SK-N-SH (cell line): Measurements from ENCODE around the gene MBNL1.

Source experiments
- TF ChIP-seq, protein P1 (sequence below): fragments of 200-600 bp; sonication (generic); IDR thresholded peaks from 2 replicates; pipeline ENCODE4 v1.6.1; 2017; ENCODE audit warnings: antibody characterized with exemption, mild to moderate bottlenecking, moderate library complexity
- TF ChIP-seq, protein P2 (sequence below): IDR thresholded peaks from 2 replicates; pipeline ENCODE4 v1.4.0; 2012; ENCODE audit warnings: low read depth, borderline replicate concordance

DNA sequence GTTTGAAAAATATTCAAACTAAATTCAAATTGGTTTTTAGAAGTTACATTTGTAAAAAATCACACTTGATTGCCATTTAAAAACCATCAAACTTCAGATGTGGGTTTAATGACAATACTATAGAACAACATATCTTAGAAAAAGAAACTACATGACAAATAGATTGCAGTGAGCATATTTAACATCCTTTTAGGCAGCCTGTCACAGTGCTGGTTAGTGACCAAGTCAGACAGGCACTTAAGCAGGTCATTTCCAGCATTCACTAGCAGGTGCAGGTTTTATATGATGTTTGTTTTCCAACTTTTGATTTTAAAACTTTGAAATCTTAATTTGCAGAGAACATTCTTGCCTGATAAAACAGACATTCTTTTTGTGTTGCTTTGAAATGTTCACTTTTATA lies 115.7 kb downstream of the MBNL1 start:
- TF ChIP-seq, protein P1, sequence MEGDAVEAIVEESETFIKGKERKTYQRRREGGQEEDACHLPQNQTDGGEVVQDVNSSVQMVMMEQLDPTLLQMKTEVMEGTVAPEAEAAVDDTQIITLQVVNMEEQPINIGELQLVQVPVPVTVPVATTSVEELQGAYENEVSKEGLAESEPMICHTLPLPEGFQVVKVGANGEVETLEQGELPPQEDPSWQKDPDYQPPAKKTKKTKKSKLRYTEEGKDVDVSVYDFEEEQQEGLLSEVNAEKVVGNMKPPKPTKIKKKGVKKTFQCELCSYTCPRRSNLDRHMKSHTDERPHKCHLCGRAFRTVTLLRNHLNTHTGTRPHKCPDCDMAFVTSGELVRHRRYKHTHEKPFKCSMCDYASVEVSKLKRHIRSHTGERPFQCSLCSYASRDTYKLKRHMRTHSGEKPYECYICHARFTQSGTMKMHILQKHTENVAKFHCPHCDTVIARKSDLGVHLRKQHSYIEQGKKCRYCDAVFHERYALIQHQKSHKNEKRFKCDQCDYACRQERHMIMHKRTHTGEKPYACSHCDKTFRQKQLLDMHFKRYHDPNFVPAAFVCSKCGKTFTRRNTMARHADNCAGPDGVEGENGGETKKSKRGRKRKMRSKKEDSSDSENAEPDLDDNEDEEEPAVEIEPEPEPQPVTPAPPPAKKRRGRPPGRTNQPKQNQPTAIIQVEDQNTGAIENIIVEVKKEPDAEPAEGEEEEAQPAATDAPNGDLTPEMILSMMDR: no peak
- TF ChIP-seq, protein P2, sequence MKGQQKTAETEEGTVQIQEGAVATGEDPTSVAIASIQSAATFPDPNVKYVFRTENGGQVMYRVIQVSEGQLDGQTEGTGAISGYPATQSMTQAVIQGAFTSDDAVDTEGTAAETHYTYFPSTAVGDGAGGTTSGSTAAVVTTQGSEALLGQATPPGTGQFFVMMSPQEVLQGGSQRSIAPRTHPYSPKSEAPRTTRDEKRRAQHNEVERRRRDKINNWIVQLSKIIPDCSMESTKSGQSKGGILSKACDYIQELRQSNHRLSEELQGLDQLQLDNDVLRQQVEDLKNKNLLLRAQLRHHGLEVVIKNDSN: no peak
